HEK293 (cell line): ENCODE data around the gene TAGAP.

Experiments used
- CTCF ChIA-PET: fragments of 350-600 bp; formaldehyde crosslinking; extraction: SDS; loops from one replicate; lab custom pipeline; 2021; ENCODE audit warnings: antibody characterized with exemption; lab: Yijun Ruan, JAX
- POLR2A ChIA-PET: fragments of 300-600 bp; formaldehyde crosslinking; extraction: SDS; loops from one replicate; lab custom pipeline; 2020; ENCODE audit warnings: antibody characterized with exemption, inconsistent platforms; lab: Yijun Ruan, JAX
- H3K27ac ChIP-seq: fragments of 200-500 bp; sonication (Bioruptor generic); 2 replicates; pipeline ENCODE4 v1.5.1; 2014; ENCODE audit warnings: low read depth, low read length, control low read depth, inconsistent platforms; ENCODE audit errors: extremely low read depth
- H3K36me3 ChIP-seq, 2 experiments: fragments of 200-500 bp in 1 of 2; sonication (Bioruptor generic) in 1 of 2; 1 replicate in 1 of 2; 2 replicates in 1 of 2; pipeline ENCODE4 v1.5.1; 2014 to 2017; ENCODE audit warnings: inconsistent platforms in 2 of 2, low read length in 2 of 2; ENCODE audit not compliant: control insufficient read depth in 2 of 2, insufficient read depth in 1 of 2
- H3K4me1 ChIP-seq: fragments of 200-500 bp; sonication (Bioruptor generic); 2 replicates; pipeline ENCODE4 v1.5.1; 2014; ENCODE audit warnings: mild to moderate bottlenecking, low read length, inconsistent platforms; ENCODE audit not compliant: control insufficient read depth, insufficient read depth
- H3K4me3 ChIP-seq: 2 replicates; pipeline ENCODE4 v1.5.1; 2011; ENCODE audit warnings: low read depth, mild to moderate bottlenecking, control low read depth, low read length, moderate library complexity
- H3K9me3 ChIP-seq: fragments of 200-500 bp; sonication (Bioruptor generic); 2 replicates; pipeline ENCODE4 v1.5.1; 2014; ENCODE audit warnings: low read depth, low read length, inconsistent platforms; ENCODE audit not compliant: control insufficient read depth, insufficient read depth
- ATF2 ChIP-seq: fragments of 450-650 bp; formaldehyde crosslinking; IDR thresholded peaks from 2 replicates; pipeline ENCODE4 v1.5.1; 2016; ENCODE audit warnings: missing biosample characterization, missing genetic modification characterization, low read depth
- CTCF ChIP-seq: fragments of 450-650 bp; formaldehyde crosslinking; IDR thresholded peaks from 2 replicates; pipeline ENCODE4 v1.5.1; 2016; ENCODE audit warnings: missing biosample characterization, missing genetic modification characterization
- GLIS1 ChIP-seq: fragments of 450-650 bp; formaldehyde crosslinking; IDR thresholded peaks from 2 replicates; pipeline ENCODE4 v1.5.1; 2016; ENCODE audit warnings: missing biosample characterization, missing genetic modification characterization
- SP2 ChIP-seq: fragments of 450-650 bp; formaldehyde crosslinking; IDR thresholded peaks from 2 replicates; pipeline ENCODE4 v1.5.1; 2016; ENCODE audit warnings: missing biosample characterization, missing genetic modification characterization
- ZBTB17 ChIP-seq: fragments of 450-650 bp; formaldehyde crosslinking; IDR thresholded peaks from 2 replicates; pipeline ENCODE4 v1.5.1; 2016; ENCODE audit warnings: missing biosample characterization, missing genetic modification characterization
- ZNF10 ChIP-seq: fragments of 450-650 bp; formaldehyde crosslinking; IDR thresholded peaks from 2 replicates; pipeline ENCODE4 v1.5.1; 2017; ENCODE audit warnings: missing biosample characterization, missing genetic modification characterization
- ZNF121 ChIP-seq: fragments of 450-650 bp; formaldehyde crosslinking; IDR thresholded peaks from 2 replicates; pipeline ENCODE4 v1.5.1; 2016; ENCODE audit warnings: missing biosample characterization, missing genetic modification characterization
- ZNF16 ChIP-seq: fragments of 450-650 bp; formaldehyde crosslinking; IDR thresholded peaks from 2 replicates; pipeline ENCODE4 v1.5.1; 2016; ENCODE audit warnings: low read depth, missing biosample characterization, missing genetic modification characterization
- ZNF184 ChIP-seq: fragments of 450-650 bp; IDR thresholded peaks from 2 replicates; pipeline ENCODE4 v1.5.1; 2018; ENCODE audit warnings: missing biosample characterization, mild to moderate bottlenecking, missing genetic modification characterization
- ZNF23 ChIP-seq: fragments of 450-650 bp; formaldehyde crosslinking; IDR thresholded peaks from 2 replicates; pipeline ENCODE4 v1.5.1; 2016; ENCODE audit warnings: missing biosample characterization, missing genetic modification characterization, borderline replicate concordance
- ZNF280D ChIP-seq: fragments of 450-650 bp; formaldehyde crosslinking; IDR thresholded peaks from 2 replicates; pipeline ENCODE4 v1.5.1; 2016; ENCODE audit warnings: missing biosample characterization, missing genetic modification characterization
- ZNF416 ChIP-seq: fragments of 450-650 bp; formaldehyde crosslinking; IDR thresholded peaks from 2 replicates; pipeline ENCODE4 v1.5.1; 2016; ENCODE audit warnings: missing biosample characterization, missing genetic modification characterization
- ZNF513 ChIP-seq: fragments of 450-650 bp; IDR thresholded peaks from 2 replicates; pipeline ENCODE4 v1.5.1; 2018; ENCODE audit warnings: missing biosample characterization, missing genetic modification characterization
- ZNF521 ChIP-seq: fragments of 450-650 bp; formaldehyde crosslinking; IDR thresholded peaks from 2 replicates; pipeline ENCODE4 v1.5.1; 2017; ENCODE audit warnings: missing biosample characterization, mild to moderate bottlenecking, missing genetic modification characterization
- ZNF544 ChIP-seq: fragments of 450-650 bp; formaldehyde crosslinking; IDR thresholded peaks from 2 replicates; pipeline ENCODE4 v1.5.0; 2017; ENCODE audit warnings: missing biosample characterization, missing genetic modification characterization
- ZNF548 ChIP-seq: fragments of 450-650 bp; formaldehyde crosslinking; IDR thresholded peaks from 2 replicates; pipeline ENCODE4 v1.5.1; 2016; ENCODE audit warnings: missing biosample characterization, missing genetic modification characterization
- ZNF600 ChIP-seq: fragments of 450-650 bp; formaldehyde crosslinking; IDR thresholded peaks from 2 replicates; pipeline ENCODE4 v1.5.1; 2016; ENCODE audit warnings: missing biosample characterization, missing genetic modification characterization
- ZNF654 ChIP-seq: fragments of 450-650 bp; formaldehyde crosslinking; IDR thresholded peaks from 2 replicates; pipeline ENCODE4 v1.5.1; 2016; ENCODE audit warnings: low read depth, missing biosample characterization, missing genetic modification characterization
- ZNF660 ChIP-seq: fragments of 450-650 bp; IDR thresholded peaks from 2 replicates; pipeline ENCODE4 v1.5.1; 2018; ENCODE audit warnings: missing biosample characterization, mild to moderate bottlenecking, missing genetic modification characterization
- ZNF670 ChIP-seq: fragments of 450-650 bp; formaldehyde crosslinking; IDR thresholded peaks from 2 replicates; pipeline ENCODE4 v1.5.1; 2016; ENCODE audit warnings: missing biosample characterization, missing genetic modification characterization, low read depth
- ZNF677 ChIP-seq: fragments of 450-650 bp; IDR thresholded peaks from 2 replicates; pipeline ENCODE4 v1.5.0; 2018; ENCODE audit warnings: missing biosample characterization, mild to moderate bottlenecking, missing genetic modification characterization, moderate library complexity
- ZNF776 ChIP-seq: fragments of 450-650 bp; formaldehyde crosslinking; IDR thresholded peaks from 2 replicates; pipeline ENCODE4 v1.5.0; 2017; ENCODE audit warnings: missing biosample characterization, missing genetic modification characterization, borderline replicate concordance

The TAGAP gene

GRCh38 chr6:159082039-159082815 lies 37.4 kb upstream of the TAGAP start:
- TF ChIP-seq ZNF600 (tag by site-specific recombination), result no peak
- TF ChIP-seq ZNF10 (tag by site-specific recombination), result no peak
- TF ChIP-seq ZNF670 (tag by site-specific recombination), result no peak
- TF ChIP-seq ZNF654 (tag by site-specific recombination), result no peak
- no peak for TF ChIP-seq ZNF416 (tag by site-specific recombination)
- TF ChIP-seq SP2 (tag by site-specific recombination), result no peak
- no peak for TF ChIP-seq ZBTB17 (tag by site-specific recombination)
- no peak for TF ChIP-seq GLIS1 (tag by site-specific recombination)
- TF ChIP-seq CTCF (tag by site-specific recombination), result no peak
- TF ChIP-seq ZNF513 (tag by site-specific recombination), result no peak
- TF ChIP-seq ZNF677 (tag by site-specific recombination), result no peak
- TF ChIP-seq ATF2 (tag by site-specific recombination), result no peak
- TF ChIP-seq, all 188 proteins: peak for 0
- POLR2A ChIA-PET, result no interaction called here
- no peaks in the 10 kb centered on the region for H3K4me1 ChIP-seq

GRCh38 chr6:159080217-159080976 lies 35.6 kb upstream of the TAGAP start:
- POLR2A ChIA-PET, result no interaction called here
- CTCF ChIA-PET, result interaction anchor here (0.6 to 1.1 kb wide), 5 partner anchors 11 to 108 kb away, joined by 3 to 5 read pairs (median 4); no protein-coding TSS in a partner anchor
- H3K4me1 ChIP-seq, result no peaks in the 10 kb centered on the region
- TF ChIP-seq ZNF544 (tag by site-specific recombination) (no peak), ZNF548 (tag by site-specific recombination) (no peak), ZNF280D (tag by site-specific recombination) (no peak), ZNF660 (tag by site-specific recombination) (no peak), ZNF121 (tag by site-specific recombination) (no peak), ZNF16 (tag by site-specific recombination) (no peak), ZNF521 (tag by site-specific recombination) (no peak), ZNF416 (tag by site-specific recombination) (no peak), ZNF184 (tag by site-specific recombination) (no peak), ZNF23 (tag by site-specific recombination) (no peak), ZNF776 (tag by site-specific recombination) (no peak)
- H3K27ac ChIP-seq, result no peak overlapping the region
- H3K9me3 ChIP-seq, result no peaks in the 10 kb centered on the region
- no peaks in the 10 kb centered on the region for H3K36me3 ChIP-seq
- no peak overlapping the region for H3K4me3 ChIP-seq

More at GRCh38 chr6:159082039-159082815, 37.4 kb upstream of the TAGAP start:
- CTCF ChIA-PET, result interaction anchor here (0.5 to 1.4 kb wide), 5 partner anchors 13 to 681 kb away, joined by 3 to 8 read pairs (median 3); no protein-coding TSS in a partner anchor
- Histone ChIP-seq H3K9me3 (no peaks in the 10 kb centered on the region), H3K36me3 (no peaks in the 10 kb centered on the region), H3K27ac (no peak overlapping the region), H3K4me3 (no peak overlapping the region)
